Myocyte (in vitro differentiated cells): ENCODE results near the gene WBP2. TPM values are rescaled to one million over a fixed set of nuclear protein-coding genes. Genes with fewer than 3 reads are reported as not detected.

Source experiments
- total RNA-seq: library from RNA; depleted of rRNA; stranded (reverse); fragments of >200 nt; gene quantifications from 2 replicates; pipeline ENCODE4 v1.2.3, GENCODE V29; 2014

WBP2 gene
- total RNA-seq, 1 donor from 2014 or later, result 47.5 TPM

Other genes with a start within 250 kb of the WBP2 start
- gene SMIM5, start 221.9 kb downstream of the WBP2 start, total RNA-seq, result 1.8 and 4.4 TPM in 2 replicates
- 19.9 and 20.7 TPM in 2 replicates for gene RECQL5, start 188.2 kb downstream of the WBP2 start, total RNA-seq
- gene SAP30BP, start 188.0 kb downstream of the WBP2 start, total RNA-seq, result 34.3 and 47.4 TPM in 2 replicates
- gene ITGB4, start 133.9 kb downstream of the WBP2 start, total RNA-seq, result 0.13 TPM in 1 of 2 replicates, not detected in the other
- gene GALK1, start 90.1 kb downstream of the WBP2 start, total RNA-seq, result 18.5 and 24.0 TPM in 2 replicates
- 12.7 and 23.6 TPM in 2 replicates for gene UNK, start 70.5 kb downstream of the WBP2 start, total RNA-seq
- 0.68 and 1.9 TPM in 2 replicates for gene UNC13D, start 10.9 kb downstream of the WBP2 start, total RNA-seq
- 7.2 and 8.8 TPM in 2 replicates for gene TRIM47, start 23.2 kb upstream of the WBP2 start, total RNA-seq
- gene TRIM65, start 41.6 kb upstream of the WBP2 start, total RNA-seq, result 22.8 and 25.3 TPM in 2 replicates
- gene MRPL38, start 49.5 kb upstream of the WBP2 start, total RNA-seq, result 38.2 and 43.4 TPM in 2 replicates
- gene FBF1, start 85.7 kb upstream of the WBP2 start, total RNA-seq, result 7.8 and 10.4 TPM in 2 replicates
- gene ACOX1, start 123.8 kb upstream of the WBP2 start, total RNA-seq, result 41.5 and 42.3 TPM in 2 replicates
- 16.7 and 18.3 TPM in 2 replicates for gene TEN1, start 123.9 kb upstream of the WBP2 start, total RNA-seq
- 3.6 and 4.9 TPM in 2 replicates for gene CDK3, start 145.5 kb upstream of the WBP2 start, total RNA-seq
- not detected in 2 replicates for gene EVPL, start 172.0 kb upstream of the WBP2 start, total RNA-seq
- 32.5 and 41.7 TPM in 2 replicates for gene SRP68, start 217.2 kb upstream of the WBP2 start, total RNA-seq
- not detected in 2 replicates for gene GALR2, start 219.4 kb upstream of the WBP2 start, total RNA-seq
- gene ZACN, start 223.8 kb upstream of the WBP2 start, total RNA-seq, result not detected in 2 replicates
- gene EXOC7, start 248.5 kb upstream of the WBP2 start, total RNA-seq, result 86.2 and 104 TPM in 2 replicates